ENCODE data around the gene PIP5K1B. TPM values are rescaled to one million over a fixed set of nuclear protein-coding genes. Genes with fewer than 3 reads are reported as not detected.

The PIP5K1B gene
- total RNA-seq, 1 experiment from 2014 or later = not detected

- Histone ChIP-seq H3K4me3 (ENCODE audit: low read depth in 2 of 2, low read length in 2 of 2) (no peak overlapping the region), H3K36me3 (ENCODE audit: control insufficient read depth, insufficient read depth, low read length) (no peaks in the 10 kb centered on the region), H3K27me3 (ENCODE audit: control insufficient read depth, insufficient read depth, low read length) (no peaks in the 10 kb centered on the region), H3K9me3 (ENCODE audit: control insufficient read depth, insufficient read depth, low read depth, low read length) (no peaks in the 10 kb centered on the region), H3K27ac (ENCODE audit: low read length) (no peak overlapping the region), H3K4me1 (ENCODE audit: control insufficient read depth, insufficient read depth, low read length) (no peaks in the 10 kb centered on the region)
- TF ChIP-seq CTCF (IDR thresholded peaks at IDR 0.05) = peak; percentile 49
- no peak for TF ChIP-seq POLR2AphosphoS5 (IDR thresholded peaks at IDR 0.05; ENCODE audit: low read depth, low read length)
- ATAC-seq (no peak), DNase-seq (ENCODE audit: low read depth, low spot score) (peak; percentile 2)
- intact Hi-C loops (cut with micrococcal nuclease; ENCODE audit: unreplicated experiment) = no loop called here
- BruUV-seq (replicated peaks) = no TSS peak
- in situ Hi-C loops (cut with HindIII; ENCODE audit: low pct_unique_long_range_greater_than_20kb, low sequenced_read_pairs) = no loop called here
- ChIA-PET POLR2A (no interaction called here), CTCF (no interaction called here)
These were observed 139.9 kb downstream of the PIP5K1B start for GRCh38 chr9:68844631-68845612.

GRCh38 chr9:68847765-68848164 is 142.7 kb downstream of the PIP5K1B start:
- no peaks in the 10 kb centered on the region for H3K4me1 ChIP-seq (ENCODE audit: control insufficient read depth, insufficient read depth, low read length)
- no peaks in the 10 kb centered on the region for H3K27me3 ChIP-seq (ENCODE audit: control insufficient read depth, insufficient read depth, low read length)
- H3K36me3 ChIP-seq (ENCODE audit: control insufficient read depth, insufficient read depth, low read length) = no peaks in the 10 kb centered on the region
- ATAC-seq (no peak), DNase-seq (ENCODE audit: low read depth, low spot score) (no peak)
- no peak overlapping the region for H3K27ac ChIP-seq (ENCODE audit: low read length)
- ChIA-PET CTCF (no interaction called here), POLR2A (no interaction called here)
- TF ChIP-seq CTCF (IDR thresholded peaks at IDR 0.05) (no peak), POLR2AphosphoS5 (IDR thresholded peaks at IDR 0.05; ENCODE audit: low read depth, low read length) (no peak), SIN3A (IDR thresholded peaks at IDR 0.05; ENCODE audit: borderline replicate concordance, insufficient read depth, low read depth, low read length) (no peak), REST (IDR thresholded peaks at IDR 0.05; ENCODE audit: insufficient read depth in 1 of 2, low read depth in 2 of 2, low read length in 1 of 2) (no peak), TCF7L2 (IDR thresholded peaks at IDR 0.05; ENCODE audit: low read depth, low read length) (no peak)
- H3K9me3 ChIP-seq (ENCODE audit: control insufficient read depth, insufficient read depth, low read depth, low read length) = no peaks in the 10 kb centered on the region
- no peak overlapping the region for H3K4me3 ChIP-seq (ENCODE audit: low read depth in 2 of 2, low read length in 2 of 2)
- intact Hi-C loops (cut with micrococcal nuclease; ENCODE audit: unreplicated experiment) (no loop called here), in situ Hi-C loops (cut with HindIII; ENCODE audit: low pct_unique_long_range_greater_than_20kb, low sequenced_read_pairs) (no loop called here)
- no TSS peak for BruUV-seq (replicated peaks)
